Measurements from ENCODE around the gene TBPL1.

DNA sequence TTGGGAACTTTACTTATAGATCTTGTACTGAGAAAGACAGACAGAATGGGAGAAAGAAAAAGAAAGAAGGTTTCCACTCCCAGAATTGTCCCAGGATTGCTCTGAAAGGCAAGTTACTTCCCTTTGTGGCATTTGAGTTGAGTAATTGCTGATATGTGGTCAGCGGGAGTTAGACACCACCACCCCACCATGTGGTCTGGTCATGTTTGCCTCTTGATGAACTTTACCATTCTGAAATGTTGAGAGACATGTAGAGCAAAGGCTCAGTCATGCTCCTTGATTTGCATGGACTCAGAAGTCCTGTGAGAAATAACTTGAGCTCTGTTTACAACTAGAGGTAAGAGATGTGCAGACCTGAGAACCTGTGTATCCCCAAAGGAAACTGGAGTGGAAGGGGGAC, 47.0 kb upstream of the TBPL1 start:
- TF ChIP-seq, protein P1, sequence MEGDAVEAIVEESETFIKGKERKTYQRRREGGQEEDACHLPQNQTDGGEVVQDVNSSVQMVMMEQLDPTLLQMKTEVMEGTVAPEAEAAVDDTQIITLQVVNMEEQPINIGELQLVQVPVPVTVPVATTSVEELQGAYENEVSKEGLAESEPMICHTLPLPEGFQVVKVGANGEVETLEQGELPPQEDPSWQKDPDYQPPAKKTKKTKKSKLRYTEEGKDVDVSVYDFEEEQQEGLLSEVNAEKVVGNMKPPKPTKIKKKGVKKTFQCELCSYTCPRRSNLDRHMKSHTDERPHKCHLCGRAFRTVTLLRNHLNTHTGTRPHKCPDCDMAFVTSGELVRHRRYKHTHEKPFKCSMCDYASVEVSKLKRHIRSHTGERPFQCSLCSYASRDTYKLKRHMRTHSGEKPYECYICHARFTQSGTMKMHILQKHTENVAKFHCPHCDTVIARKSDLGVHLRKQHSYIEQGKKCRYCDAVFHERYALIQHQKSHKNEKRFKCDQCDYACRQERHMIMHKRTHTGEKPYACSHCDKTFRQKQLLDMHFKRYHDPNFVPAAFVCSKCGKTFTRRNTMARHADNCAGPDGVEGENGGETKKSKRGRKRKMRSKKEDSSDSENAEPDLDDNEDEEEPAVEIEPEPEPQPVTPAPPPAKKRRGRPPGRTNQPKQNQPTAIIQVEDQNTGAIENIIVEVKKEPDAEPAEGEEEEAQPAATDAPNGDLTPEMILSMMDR (IDR thresholded peaks at IDR 0.05) = no peak
- TF ChIP-seq RCOR1 (IDR thresholded peaks at IDR 0.05; ENCODE audit: low read depth, low read length) (no peak), HDAC2 (IDR thresholded peaks at IDR 0.05) (no peak), TP53 (CRISPR knock-in tag; IDR thresholded peaks at IDR 0.05) (no peak), CHD2 (IDR thresholded peaks at IDR 0.05; ENCODE audit: low read length, partially characterized antibody) (no peak), CBX8 (IDR thresholded peaks at IDR 0.05) (no peak), EP300 (IDR thresholded peaks at IDR 0.05) (no peak), MAZ (IDR thresholded peaks at IDR 0.05; ENCODE audit: borderline replicate concordance, low read depth, low read length) (no peak), FOSL2 (IDR thresholded peaks at IDR 0.05) (no peak), FOSL2 (CRISPR knock-in tag; IDR thresholded peaks at IDR 0.05) (no peak)
- TF ChIP-seq, protein P2, sequence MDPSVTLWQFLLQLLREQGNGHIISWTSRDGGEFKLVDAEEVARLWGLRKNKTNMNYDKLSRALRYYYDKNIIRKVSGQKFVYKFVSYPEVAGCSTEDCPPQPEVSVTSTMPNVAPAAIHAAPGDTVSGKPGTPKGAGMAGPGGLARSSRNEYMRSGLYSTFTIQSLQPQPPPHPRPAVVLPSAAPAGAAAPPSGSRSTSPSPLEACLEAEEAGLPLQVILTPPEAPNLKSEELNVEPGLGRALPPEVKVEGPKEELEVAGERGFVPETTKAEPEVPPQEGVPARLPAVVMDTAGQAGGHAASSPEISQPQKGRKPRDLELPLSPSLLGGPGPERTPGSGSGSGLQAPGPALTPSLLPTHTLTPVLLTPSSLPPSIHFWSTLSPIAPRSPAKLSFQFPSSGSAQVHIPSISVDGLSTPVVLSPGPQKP (IDR thresholded peaks at IDR 0.05; ENCODE audit: low read depth, low read length) = no peak
